Epithelial cell of esophagus (primary cell): ENCODE results near the gene SLX9.

Source experiments
- DNase-seq: peaks from one replicate; pipeline ENCODE4 v3.0.0; 2010; ENCODE audit warnings: low read depth
- H3K4me3 ChIP-seq: 2 replicates; pipeline ENCODE4 v1.5.1; 2011; ENCODE audit warnings: mild to moderate bottlenecking, low read length, control low read depth
- CTCF ChIP-seq: IDR thresholded peaks from 2 replicates; pipeline ENCODE4 v1.5.1; 2011; ENCODE audit warnings: low read depth, mild to moderate bottlenecking, low read length, control low read depth, inconsistent platforms; ENCODE audit not compliant: insufficient read depth; ENCODE audit errors: missing control alignments

Gene SLX9

GRCh38 chr21:44987886-44988606 is 48.2 kb downstream of the SLX9 start:
- TF ChIP-seq CTCF, result no peak
- DNase-seq, result no peak

GRCh38 chr21:44988607-44989536 is 49.0 kb downstream of the SLX9 start:
- DNase-seq, result no peak
- TF ChIP-seq CTCF, result no peak
- no peak overlapping the region for H3K4me3 ChIP-seq

More at GRCh38 chr21:44987886-44988606, 48.2 kb downstream of the SLX9 start:
- H3K4me3 ChIP-seq, result no peak overlapping the region

GRCh38 chr21:44989537-44989886 is 49.7 kb downstream of the SLX9 start:
- no peak overlapping the region for H3K4me3 ChIP-seq
- TF ChIP-seq CTCF, result no peak
- DNase-seq, result no peak

- DNase-seq, result no peak
- no peak for TF ChIP-seq CTCF
- H3K4me3 ChIP-seq, result no peak overlapping the region
Observed at GRCh38 chr21:44989943-44990780, 50.3 kb downstream of the SLX9 start.

- no peak for TF ChIP-seq CTCF
- H3K4me3 ChIP-seq, result no peak overlapping the region
- no peak for DNase-seq
Observed at GRCh38 chr21:44990921-44991320, 51.1 kb downstream of the SLX9 start.

- TF ChIP-seq CTCF, result no peak
- no peak for DNase-seq
Observed at GRCh38 chr21:44991538-44992483, 52.0 kb downstream of the SLX9 start.

More at GRCh38 chr21:44991538-44992483, 52.0 kb downstream of the SLX9 start:
- H3K4me3 ChIP-seq, result no peak overlapping the region
